GM21447 (cell line): ENCODE measurements around the gene TNFRSF9.
A peak's percentile ranks its signal among the peaks of the same experiment; 100 is the strongest.
"Not testable (repeated sequence)": the region's sequence is repeated elsewhere in the genome, so short reads cannot be mapped to it uniquely, and the experiment has no call there.

ENCODE experiments used
- ATAC-seq: cut with Tn5 transposase; IDR thresholded peaks from one replicate; pipeline ENCODE4 v1.9.1; 2021; ENCODE audit not compliant: unreplicated experiment

The TNFRSF9 gene

DNA sequence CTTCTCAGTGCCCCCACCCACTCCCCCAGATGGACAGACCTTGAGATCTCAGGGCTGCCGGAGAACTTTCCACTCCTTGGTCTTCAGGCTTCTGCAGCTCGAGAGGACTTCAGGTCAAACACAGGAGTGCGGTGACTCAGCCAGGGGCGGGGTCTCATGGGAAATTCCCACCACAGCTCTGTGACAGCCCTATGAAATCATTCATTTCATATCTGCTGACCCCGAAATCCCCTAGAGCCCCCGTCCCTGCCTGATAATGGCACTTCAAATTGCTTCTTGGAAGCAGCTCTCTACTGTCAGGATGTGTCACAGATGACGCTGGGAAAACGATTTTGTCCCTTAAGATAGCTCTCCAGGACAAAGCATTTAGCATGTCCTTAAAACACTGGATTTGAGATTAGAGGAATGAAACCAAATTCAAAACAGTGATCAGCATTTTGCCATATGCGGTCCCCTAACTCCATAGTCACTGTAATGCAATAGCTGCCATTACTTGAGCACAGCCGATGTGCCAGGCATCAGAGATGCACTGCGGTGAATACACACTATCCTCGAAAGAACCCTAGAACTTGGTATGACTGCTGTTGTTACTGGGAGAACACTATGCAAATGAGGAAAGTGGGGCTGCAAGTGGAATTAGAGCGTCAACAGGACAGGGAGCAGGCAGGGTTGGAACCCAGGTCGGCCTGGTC is at the start of gene TNFRSF9:
TSS of gene TNFRSF9 (minus strand) at position 95 of the 692 bp plus-strand sequence. CDS start 845 bp downstream, outside the sequence.
- no peak for ATAC-seq

DNA sequence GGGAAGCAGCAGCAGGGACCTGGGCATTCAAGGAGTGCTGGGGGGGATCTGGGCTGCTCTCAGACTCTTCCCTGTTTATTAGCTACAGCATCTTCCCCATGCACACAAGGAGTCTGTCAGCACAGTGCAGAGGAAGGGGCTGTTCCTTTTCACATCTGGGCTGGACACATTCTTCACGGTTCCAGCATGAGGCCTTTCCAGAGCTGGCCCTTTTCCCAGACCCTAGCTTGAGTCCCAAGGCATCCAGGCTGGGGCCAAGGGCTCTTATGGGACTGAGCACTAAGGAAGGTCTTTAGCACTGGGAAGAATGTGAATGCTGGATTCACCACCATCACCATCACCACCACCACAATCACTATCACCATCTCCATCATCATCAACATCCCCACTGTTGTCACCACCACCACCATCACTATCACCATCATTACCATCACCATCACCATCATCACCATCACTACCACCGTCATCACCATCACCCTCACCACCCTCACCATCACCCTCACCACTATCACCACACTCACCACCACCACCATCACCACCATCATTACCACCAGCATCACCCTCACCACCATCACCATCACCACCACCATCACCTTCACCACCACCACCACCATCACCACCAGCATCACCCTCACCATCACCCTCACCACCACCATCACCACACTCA is 49.3 kb upstream of the TNFRSF9 start:
- ATAC-seq, result no peak

DNA sequence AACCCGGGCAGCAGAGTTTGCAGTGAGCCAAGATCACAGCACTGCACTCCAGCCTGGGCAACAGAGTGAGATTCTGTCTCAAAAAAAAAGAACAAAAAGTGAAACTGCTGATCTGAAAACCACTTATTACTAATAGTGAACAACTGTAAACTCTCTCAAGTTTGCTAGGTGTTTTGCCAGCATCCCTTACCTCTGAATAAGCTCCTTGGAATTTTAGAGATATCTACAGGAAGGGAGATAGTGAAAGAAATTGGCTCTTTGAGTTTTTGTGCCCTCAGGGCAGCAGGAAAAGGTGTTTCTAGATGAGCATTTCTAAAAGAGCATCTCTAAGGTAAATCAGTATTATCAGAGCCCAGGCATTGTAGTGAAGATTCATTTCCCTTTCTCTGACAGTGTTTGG is 47.9 kb upstream of the TNFRSF9 start:
- no peak for ATAC-seq

DNA sequence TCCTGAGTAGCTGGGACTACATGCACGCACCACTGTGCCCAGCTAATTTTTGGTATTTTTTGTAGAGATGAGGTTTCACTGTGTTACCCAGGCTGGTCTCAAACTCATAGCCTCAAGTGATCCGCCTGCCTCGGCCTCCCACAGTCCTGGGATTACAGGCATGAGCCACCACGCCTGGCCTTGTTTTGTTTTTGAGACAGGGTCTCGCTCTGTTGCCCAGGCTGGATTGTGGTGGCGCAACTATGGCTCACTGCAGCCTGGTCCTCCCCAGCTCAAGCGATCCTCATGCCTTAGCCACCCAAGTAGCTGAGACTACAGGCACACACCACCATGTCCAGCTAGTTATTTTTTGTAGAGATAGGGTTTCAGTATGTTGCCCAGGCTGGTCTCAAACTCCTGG is 46.9 kb upstream of the TNFRSF9 start:
- no peak for ATAC-seq

DNA sequence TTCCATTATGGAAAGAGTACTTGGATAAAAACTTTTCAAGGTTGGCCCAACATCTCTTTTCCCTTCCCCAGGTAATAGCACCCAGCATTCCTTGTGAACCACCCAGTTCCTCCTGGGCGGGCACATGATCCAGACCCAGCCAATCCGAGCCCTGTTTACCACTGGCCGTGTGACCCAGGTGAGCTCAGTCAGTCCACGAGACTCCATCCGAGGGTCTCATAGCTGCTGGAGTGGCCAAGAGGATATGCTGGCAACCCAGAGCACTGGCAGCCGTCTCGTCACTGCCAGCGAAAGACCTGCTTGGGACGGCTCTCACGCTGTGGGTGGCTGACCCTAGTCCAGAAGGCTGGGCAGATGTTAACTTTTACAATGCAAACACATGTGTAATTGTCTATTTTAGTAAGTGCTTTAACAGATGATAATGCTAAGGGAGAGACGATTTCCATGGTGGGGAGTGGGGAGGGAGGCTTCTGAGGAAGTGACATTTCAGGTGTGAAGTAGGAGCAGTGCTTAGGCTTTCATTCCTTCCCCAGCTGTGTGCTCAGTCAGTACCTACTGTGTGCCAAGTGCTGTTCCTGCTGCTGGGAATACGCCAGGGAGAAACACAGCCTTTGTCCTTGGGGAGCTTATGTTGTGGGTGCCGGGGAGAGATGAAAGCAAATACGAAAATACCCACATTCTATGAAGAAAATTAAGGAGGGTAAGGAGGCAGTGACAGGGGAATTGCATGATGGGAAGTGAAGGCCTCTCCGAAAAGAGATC is 45.4 kb upstream of the TNFRSF9 start:
- ATAC-seq, result no peak

DNA sequence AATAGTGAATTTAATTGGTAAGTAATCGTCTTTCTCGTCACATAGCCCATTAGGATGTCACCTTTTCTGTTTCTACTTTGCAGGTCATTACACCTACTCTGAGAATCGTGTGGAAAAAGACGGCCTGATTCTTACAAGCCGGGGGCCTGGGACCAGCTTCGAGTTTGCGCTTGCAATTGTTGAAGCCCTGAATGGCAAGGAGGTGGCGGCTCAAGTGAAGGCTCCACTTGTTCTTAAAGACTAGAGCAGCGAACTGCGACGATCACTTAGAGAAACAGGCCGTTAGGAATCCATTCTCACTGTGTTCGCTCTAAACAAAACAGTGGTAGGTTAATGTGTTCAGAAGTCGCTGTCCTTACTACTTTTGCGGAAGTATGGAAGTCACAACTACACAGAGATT is 44.2 kb upstream of the TNFRSF9 start:
- no peak for ATAC-seq

DNA sequence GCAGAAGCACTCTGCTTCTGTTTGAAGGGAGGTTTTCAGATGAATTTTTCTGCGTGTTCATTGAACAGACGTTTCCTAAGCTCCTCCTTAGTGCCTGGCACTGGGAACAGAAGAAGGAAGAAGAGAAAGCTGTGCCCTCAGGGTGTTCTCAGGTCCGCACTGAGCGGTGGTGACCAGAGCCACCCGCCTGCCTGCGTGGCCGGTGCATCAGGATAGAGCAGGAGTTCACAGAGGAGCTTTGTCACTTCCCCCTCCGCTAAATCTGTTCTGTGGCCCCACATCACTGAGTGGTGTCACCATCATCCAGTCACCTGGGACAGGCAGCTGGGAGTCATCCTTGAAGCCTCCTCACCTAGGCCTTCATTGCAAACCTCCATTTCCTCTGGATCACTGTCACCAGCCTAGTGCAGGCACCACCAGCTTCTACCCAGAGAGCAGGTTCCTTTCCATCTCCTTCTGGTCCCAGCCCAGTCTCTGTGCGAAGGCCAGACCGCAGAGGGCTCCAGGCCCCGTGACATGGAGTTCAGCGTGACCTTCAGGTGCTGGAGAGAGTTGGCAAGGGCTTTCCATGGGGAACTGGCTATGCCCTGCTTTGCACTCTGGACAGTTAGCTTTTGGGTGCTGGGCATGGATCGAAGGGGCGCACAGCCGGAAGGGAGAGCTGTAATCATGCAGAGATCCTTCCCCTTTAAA is 42.6 kb upstream of the TNFRSF9 start:
- ATAC-seq, result no peak

DNA sequence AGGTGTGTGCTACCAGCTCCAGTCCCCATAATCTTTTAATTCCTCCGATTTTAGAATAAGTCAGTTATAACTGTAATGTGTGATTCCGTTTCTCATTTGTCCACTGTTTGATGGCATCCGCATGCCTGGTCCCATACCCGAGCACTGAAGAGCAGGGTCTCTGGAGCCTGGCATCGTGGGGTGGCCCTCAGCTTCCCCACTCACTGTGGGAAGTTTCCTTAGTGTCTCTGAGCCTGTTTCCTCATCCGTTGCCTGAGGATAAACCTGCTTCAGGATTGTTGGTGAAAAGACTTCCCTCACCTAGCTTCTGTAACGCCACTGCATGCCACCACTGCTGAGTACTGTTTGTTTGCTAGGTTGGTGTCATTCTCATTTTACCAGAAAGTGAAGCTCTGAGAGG is 40.3 kb upstream of the TNFRSF9 start:
- ATAC-seq, result no peak

DNA sequence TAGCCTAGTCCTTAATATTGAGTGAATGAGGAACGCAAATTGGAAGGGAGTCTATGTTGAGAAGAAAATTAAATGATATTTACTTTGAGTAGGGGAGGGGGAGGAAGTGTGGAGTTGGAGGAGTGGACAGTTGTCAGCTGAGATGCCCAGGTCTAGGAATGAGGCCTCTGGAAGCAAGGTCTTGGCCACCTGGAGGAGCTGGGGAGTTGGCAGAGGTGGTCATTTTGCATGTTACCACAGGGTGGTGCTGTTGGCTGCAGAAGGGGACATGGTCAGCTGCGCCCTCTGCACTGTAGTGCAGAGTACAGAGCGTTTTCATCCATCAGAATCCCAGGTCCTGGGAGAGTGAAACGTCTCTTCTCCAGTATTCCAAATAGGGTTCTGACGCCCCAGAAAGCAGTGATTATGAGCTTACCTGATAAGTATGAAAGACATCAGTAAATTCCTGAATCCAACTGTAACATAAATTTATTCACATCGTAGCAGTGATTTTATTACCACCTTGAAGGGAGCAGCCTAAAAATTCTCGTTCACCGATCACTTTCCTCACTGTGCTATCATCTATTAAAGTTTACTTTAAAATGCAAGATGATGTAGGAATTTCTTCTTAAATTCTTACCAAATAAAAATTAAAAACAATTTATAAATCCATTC is 34.7 kb upstream of the TNFRSF9 start:
- no peak for ATAC-seq

DNA sequence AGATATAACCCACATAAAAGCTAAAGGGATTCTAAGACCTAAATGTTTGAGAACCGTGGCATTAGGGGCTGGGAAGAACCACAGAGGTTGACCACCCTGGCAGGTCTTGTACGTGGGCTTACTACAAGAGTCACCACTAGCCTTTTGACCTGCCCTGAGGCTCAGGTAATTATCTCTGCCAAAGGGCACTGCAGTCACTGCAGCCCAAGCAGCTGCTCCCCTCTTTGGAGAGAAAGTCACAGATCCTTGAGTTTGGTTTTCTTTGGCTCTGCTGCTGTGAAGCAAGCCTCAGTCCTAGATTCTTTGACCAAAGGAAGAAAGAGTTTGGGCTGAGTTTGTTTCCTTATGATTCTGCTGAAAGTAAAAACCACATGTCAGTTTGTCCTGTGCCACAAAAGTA is 32.4 kb upstream of the TNFRSF9 start:
- ATAC-seq, result no peak

DNA sequence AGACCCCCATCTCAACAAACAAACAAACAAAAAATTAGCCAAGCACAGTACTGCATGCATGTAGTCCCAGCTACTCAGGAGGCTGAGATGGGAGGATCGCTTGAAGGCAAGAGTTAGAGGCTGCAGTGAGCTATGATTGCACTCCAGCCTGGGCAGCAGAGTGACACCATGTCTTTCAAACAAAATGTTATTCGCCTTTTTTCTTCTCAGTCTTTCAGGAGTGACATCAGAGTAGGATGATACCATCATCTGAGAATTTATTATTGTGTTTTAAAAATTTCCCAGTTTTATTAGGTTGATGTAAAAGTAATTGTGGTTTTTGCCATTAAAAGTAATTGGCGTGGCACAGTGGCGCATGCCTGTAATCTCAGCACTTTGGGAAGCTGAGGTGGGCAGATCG is 31.6 kb upstream of the TNFRSF9 start:
- ATAC-seq, result no peak

DNA sequence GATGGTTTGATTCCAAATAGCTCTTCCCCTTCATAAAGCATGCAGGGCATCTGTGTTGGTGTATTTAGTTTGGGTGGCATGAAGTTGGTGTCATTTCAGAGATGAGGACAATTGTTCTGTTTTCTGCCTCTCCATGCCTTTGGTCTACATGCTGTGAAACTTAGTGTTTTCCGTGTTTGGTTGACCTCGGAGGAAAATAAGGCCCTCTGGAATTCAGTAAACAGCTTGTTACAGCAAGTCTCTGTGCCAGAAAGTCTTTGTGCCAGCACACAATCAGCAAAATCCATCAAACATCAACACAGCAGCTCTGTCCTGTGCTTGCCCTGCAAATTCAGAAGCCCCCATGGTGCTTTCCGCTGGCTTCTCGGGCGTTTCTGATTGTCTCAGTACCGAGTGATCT is 30.4 kb upstream of the TNFRSF9 start:
- ATAC-seq, result no peak

DNA sequence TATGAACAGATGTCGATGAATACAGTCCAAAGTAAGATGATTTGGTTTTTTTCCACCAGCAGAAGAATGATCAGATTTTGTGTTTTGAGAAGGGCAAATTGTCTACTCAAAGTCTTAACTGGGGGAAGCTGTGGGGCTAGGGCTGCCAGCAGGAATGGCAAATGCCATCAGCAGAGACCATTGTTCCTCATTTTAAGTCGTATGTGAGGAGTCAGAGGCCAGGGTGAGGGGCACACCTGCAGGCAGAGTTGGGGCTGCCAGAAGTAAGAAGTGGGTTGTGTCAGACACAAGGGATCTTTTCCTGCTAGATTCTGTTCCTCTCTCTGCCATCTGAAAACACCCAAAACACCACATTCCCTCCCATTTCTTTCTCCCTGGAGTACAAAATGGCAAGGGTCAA is 29.6 kb upstream of the TNFRSF9 start:
- ATAC-seq, result no peak

DNA sequence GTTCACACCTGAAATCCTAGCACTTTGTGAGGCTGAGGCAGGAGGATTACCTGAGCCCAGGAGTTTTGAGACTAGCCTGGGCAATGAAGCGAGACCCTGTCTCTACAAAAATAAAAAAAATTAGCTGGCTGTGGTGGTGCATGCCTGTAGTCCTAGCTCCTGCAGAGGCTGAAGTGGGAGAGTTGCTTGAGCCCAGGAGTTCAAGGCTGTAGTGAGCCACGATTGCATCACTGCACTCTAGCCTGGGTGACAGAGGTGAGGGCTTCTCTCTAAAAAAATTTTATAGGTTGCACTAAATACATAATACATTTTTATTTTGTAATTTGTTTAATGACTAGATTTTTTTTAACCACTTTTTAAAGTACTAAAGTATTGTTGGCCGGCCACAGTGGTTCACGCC is 27.0 kb upstream of the TNFRSF9 start:
- ATAC-seq, result no peak

DNA sequence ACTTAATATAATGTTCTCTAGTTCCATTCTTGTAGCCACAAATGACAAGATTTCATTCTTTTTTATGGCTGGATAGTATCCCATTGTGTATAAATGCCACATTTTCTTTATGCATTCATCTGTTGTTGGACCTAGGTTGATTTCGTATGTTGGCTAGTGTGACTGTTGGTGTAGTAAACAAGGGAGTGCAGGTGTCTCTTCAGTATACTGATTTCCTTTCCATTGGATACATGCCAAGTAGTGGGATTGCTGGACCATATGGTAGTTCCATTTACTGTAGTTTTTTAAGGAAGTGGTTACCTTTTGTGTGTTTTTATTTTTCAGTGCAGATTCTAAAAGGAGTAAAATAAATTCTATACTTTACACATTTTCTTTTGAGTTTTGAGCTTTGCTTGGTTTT is 26.6 kb upstream of the TNFRSF9 start:
- ATAC-seq, result no peak

DNA sequence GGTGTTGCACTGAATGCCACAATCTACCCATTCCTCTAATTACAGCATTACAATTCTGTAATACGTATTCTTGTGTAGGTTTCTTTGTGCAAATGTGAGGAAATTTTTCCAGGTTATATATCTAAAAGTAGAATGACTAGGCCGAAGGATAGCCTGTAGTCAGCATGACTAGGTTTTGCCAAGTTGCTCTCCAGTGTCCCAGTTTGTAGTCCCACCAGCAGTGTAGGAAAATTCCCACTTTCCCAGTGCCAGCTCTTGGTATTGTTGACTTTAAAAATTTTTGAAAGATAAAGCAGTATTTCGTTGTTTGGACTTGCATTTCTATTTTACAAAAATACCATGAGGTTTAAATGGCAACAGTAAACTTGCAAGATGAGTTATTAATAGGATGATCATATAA is 23.8 kb upstream of the TNFRSF9 start:
- ATAC-seq, result no peak

DNA sequence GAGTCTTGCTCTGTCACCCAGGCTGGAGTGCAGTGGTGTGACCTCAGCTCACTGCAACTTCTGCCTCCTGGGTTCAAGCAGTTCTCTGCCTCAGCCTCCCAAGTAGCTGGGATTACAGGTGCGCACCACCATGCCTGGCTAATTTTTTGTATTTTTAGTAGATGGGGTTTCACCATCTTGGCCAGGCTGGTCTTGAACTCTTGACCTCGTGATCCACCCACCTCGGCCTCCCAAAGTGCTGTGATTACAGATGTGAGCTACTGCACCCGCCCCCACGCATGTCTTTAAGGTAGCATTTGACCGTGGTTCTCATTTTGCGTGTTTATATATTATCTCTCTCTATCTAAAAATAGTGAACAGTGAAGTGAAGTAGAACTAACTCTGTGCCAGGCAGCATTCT is 23.2 kb upstream of the TNFRSF9 start:
- ATAC-seq, result not testable (repeated sequence)

DNA sequence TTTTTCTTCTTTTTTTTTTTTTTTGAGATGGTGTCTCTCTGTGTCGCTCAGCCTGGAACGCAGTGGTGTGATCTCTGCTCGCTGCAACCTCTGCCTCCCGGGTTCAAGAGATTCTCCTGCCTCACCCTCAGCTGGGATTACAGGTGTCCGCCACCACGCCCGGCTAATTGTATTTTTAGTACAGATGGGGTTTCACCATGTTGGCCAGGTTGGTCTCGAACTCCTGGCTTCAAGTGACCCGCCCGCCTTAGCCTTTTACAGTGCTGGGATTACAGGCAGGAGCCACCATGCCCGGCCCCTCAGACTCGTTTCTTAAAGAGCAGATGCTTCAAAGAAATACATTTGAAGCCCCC is 22.7 kb upstream of the TNFRSF9 start:
- ATAC-seq, result not testable (repeated sequence)

DNA sequence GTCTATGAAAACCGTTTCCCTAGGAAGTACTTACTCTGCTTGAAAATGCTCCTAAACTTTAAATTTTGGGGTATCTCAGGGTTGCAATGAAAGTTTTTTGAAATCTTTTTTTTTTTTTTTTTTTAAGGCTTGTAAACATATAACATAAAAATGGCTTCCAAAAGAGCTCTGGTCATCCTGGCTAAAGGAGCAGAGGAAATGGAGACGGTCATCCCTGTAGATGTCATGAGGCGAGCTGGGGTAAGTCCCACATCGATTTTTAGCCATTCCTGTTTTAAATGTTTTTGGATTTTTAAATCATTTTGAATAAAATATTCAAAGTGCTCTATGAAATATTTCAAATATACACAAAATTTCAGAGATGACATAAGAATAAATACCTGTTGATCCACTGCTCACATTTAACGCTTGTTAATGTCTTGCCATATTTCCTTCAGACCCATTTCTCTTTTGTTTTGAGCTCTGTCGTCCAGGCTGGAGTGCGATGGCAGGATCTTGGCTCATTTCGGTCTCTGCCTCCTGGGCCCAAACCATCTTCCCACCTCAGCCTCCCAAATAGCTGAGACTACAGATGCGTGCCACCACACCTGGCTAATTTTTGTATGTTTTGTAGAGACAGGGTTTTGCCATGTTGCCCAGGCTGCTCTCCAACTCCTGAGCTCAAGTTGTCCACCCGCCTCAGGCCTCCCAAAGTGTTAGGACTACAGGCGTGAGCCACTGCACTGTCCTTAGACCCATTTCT is 22.2 kb upstream of the TNFRSF9 start:
- ATAC-seq, result no peak

DNA sequence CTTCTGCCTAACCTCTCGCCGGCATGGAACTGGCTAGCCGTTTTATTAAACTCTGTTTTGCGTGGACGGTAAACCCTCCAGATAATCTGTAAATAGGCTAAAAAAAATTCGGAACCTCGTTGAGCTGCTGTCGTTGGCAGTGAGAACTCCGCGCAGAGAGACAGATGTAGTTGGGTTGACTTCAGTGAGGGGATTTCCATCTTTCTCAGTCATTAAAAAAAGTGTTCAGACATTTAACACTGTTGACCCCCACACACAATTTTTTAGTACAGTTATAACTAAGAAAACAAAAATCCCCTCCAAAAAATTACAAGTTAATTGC is 21.3 kb upstream of the TNFRSF9 start:
- ATAC-seq, result peak; percentile 6
